Measurements from ENCODE around the gene GNG7. TPM values are rescaled to one million over a fixed set of nuclear protein-coding genes. Genes with fewer than 3 reads are reported as not detected.

The GNG7 gene
- total and polyA plus RNA-seq, 10 of the 15 experiments (the other 5 are each of a cell fraction or from before 2014, with no cell fraction given): 1.9 to 13.6 (median 6.5) TPM

- no peak for TF ChIP-seq ZNF592 (IDR thresholded peaks at IDR 0.05)
- TF ChIP-seq KLF5 (IDR thresholded peaks at IDR 0.05; ENCODE audit: partially characterized antibody): no peak
- TF ChIP-seq RBBP5 (conservative IDR thresholded peaks at IDR 0.05): no peak
- no peak for TF ChIP-seq IRF5 (IDR thresholded peaks at IDR 0.05; ENCODE audit: borderline replicate concordance)
- no peak for TF ChIP-seq ASH2L (IDR thresholded peaks at IDR 0.05; ENCODE audit: borderline replicate concordance, low read depth)
- no peak for TF ChIP-seq HSF1 (IDR thresholded peaks at IDR 0.05; ENCODE audit: low read depth, low read length)
- no peak for TF ChIP-seq SRF (IDR thresholded peaks at IDR 0.05; ENCODE audit: low read depth in 2 of 2, low read length in 2 of 2)
- TF ChIP-seq PAX5 (IDR thresholded peaks at IDR 0.05; ENCODE audit: borderline replicate concordance, low read depth, low read length): no peak
- TF ChIP-seq PAX8 (IDR thresholded peaks at IDR 0.05): no peak
- TF ChIP-seq E2F8 (IDR thresholded peaks at IDR 0.05; ENCODE audit: low read depth, partially characterized antibody): no peak
- no peak for TF ChIP-seq RB1 (IDR thresholded peaks at IDR 0.05; ENCODE audit: borderline replicate concordance)
These were observed 144.0 kb downstream of the GNG7 start (continued) for GRCh38 chr19:2558543-2558942.

Data from GM12878 (cell line).